ENCODE results near the gene IL31RA.

IL31RA gene

DNA sequence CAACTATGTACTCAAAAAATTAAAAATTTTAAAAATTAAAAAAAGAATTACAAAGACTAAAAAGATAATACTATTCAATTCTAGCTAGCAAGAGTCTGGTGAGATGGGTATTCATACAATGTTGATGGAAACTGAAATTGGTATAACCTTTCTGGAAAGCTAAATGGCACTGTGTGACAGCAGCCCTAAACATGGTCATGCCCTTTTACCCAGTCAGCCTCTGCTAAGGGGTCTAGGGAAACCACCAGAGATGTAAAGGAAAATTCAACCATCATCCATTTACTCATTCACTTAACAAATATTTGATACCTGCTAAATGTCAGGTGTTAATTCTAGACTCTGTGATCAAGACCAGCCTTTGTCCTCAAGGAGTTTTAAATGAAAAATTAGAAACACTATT lies 29.3 kb downstream of the IL31RA start:
- peaks cover 6% of the 10 kb centered on the region for H3K4me1 ChIP-seq (ENCODE audit: control insufficient read depth, insufficient read depth, low read length, poor library complexity, severe bottlenecking)
- H3K36me3 ChIP-seq (ENCODE audit: control insufficient read depth, insufficient read depth, low read length), result no peaks in the 10 kb centered on the region
- no peaks in the 10 kb centered on the region for H3K9me3 ChIP-seq (ENCODE audit: control insufficient read depth, low read length)
- no peak overlapping the region for H3K27ac ChIP-seq (ENCODE audit: low read depth, low read length, severe bottlenecking)
- no peak overlapping the region for H3K4me3 ChIP-seq (ENCODE audit: extremely low read depth, insufficient read depth, low read length, poor library complexity, severe bottlenecking)

DNA sequence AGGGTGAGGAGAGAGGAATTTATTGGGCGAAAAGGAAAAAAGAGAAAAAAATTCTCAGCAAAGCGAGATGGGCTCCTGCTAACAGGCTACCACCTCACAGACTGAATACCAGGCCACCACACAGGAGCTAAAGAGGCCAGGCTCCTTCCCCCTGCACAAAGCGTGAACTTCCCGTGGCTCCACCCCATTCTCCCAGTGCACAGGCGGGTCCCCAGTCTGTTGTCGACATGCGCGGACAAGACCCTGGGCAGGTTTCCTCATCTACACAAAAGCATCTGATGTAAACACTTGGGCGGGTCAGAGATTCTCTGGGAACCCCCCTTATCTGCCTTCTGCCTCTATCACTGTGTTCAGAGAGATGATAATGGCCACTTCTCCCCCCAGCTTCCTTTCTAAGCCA lies 34.2 kb downstream of the IL31RA start:
- H3K27ac ChIP-seq (ENCODE audit: low read depth, low read length, severe bottlenecking), result no peak overlapping the region
- H3K4me1 ChIP-seq (ENCODE audit: control insufficient read depth, insufficient read depth, low read length, poor library complexity, severe bottlenecking), result peaks cover 6% of the 10 kb centered on the region
- WGBS, 2 experiments (ENCODE audit: insufficient coverage in 2 of 2), result 89 to 92% methylated on average over 7 to 8 of the region's 9 CpGs
- no peak overlapping the region for H3K4me3 ChIP-seq (ENCODE audit: extremely low read depth, insufficient read depth, low read length, poor library complexity, severe bottlenecking)
- H3K9me3 ChIP-seq (ENCODE audit: control insufficient read depth, low read length), result no peaks in the 10 kb centered on the region
- H3K36me3 ChIP-seq (ENCODE audit: control insufficient read depth, insufficient read depth, low read length), result no peaks in the 10 kb centered on the region

- Histone ChIP-seq H3K9me3 (ENCODE audit: control insufficient read depth, low read length) (no peaks in the 10 kb centered on the region), H3K27ac (ENCODE audit: low read depth, low read length, severe bottlenecking) (no peak overlapping the region), H3K36me3 (ENCODE audit: control insufficient read depth, insufficient read depth, low read length) (no peaks in the 10 kb centered on the region), H3K4me3 (ENCODE audit: extremely low read depth, insufficient read depth, low read length, poor library complexity, severe bottlenecking) (no peak overlapping the region), H3K4me1 (ENCODE audit: control insufficient read depth, insufficient read depth, low read length, poor library complexity, severe bottlenecking) (peaks cover 6% of the 10 kb centered on the region)
- 90 to 97% methylated on average over 4 to 5 of the region's 5 CpGs for WGBS, 2 experiments (ENCODE audit: insufficient coverage in 2 of 2)
These were observed 37.0 kb downstream of the IL31RA start for GRCh38 chr5:55888205-55888604.

DNA sequence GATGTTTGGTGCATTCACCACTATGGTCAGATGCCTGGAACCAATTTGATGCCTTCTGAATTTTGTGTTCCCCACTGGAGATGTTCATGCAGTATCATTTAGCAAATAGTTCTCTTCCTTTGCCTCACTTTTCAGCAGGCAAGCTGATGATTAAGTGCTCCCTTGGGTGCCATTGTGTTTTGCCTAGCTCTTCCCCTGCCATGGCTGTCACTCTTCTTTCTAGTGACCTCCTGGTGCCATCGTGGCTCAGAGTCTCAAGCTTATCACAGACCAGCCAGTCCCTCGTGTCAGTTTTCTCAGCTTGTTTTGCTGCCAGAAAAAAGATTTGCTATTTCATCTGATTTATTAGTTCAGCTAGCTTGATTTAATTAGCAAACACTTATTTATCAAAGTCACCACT lies 41.3 kb downstream of the IL31RA start:
- WGBS, 2 experiments (ENCODE audit: insufficient coverage in 2 of 2), result 75 to 85% methylated on average over 2 of the region's 2 CpGs
- Histone ChIP-seq H3K36me3 (ENCODE audit: control insufficient read depth, insufficient read depth, low read length) (no peaks in the 10 kb centered on the region), H3K9me3 (ENCODE audit: control insufficient read depth, low read length) (no peaks in the 10 kb centered on the region), H3K4me1 (ENCODE audit: control insufficient read depth, insufficient read depth, low read length, poor library complexity, severe bottlenecking) (peaks cover 4% of the 10 kb centered on the region), H3K27ac (ENCODE audit: low read depth, low read length, severe bottlenecking) (no peak overlapping the region), H3K4me3 (ENCODE audit: extremely low read depth, insufficient read depth, low read length, poor library complexity, severe bottlenecking) (no peak overlapping the region)

- no peaks in the 10 kb centered on the region for H3K9me3 ChIP-seq (ENCODE audit: control insufficient read depth, low read length)
- no peak overlapping the region for H3K27ac ChIP-seq (ENCODE audit: low read depth, low read length, severe bottlenecking)
- WGBS, 2 experiments (ENCODE audit: insufficient coverage in 2 of 2), result 93 to 100% methylated on average over 1 to 2 of the region's 3 CpGs
- H3K36me3 ChIP-seq (ENCODE audit: control insufficient read depth, insufficient read depth, low read length), result no peaks in the 10 kb centered on the region
- no peak overlapping the region for H3K4me3 ChIP-seq (ENCODE audit: extremely low read depth, insufficient read depth, low read length, poor library complexity, severe bottlenecking)
- H3K4me1 ChIP-seq (ENCODE audit: control insufficient read depth, insufficient read depth, low read length, poor library complexity, severe bottlenecking), result peaks cover 10% of the 10 kb centered on the region
These were observed 43.0 kb downstream of the IL31RA start for GRCh38 chr5:55894135-55894534.

DNA sequence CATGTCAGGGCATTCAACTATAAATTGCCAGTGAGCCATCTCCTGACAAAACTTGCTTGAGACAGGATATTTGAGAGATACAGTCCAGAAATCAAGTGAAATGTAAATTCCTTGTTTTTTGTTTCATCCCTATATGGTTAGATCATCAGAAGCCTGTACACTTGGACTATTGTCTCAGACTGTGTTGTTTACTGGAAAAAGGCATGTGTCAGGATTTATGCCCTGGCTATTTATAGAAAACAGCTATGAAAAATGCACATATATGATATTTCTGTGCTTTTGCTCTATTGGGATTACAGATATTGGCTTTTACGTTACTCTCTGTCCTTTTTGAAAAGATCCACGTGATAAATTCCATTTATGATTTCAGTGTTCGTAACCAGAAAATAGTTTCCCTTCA lies 44.2 kb downstream of the IL31RA start:
- Histone ChIP-seq H3K36me3 (ENCODE audit: control insufficient read depth, insufficient read depth, low read length) (no peaks in the 10 kb centered on the region), H3K4me3 (ENCODE audit: extremely low read depth, insufficient read depth, low read length, poor library complexity, severe bottlenecking) (no peak overlapping the region), H3K4me1 (ENCODE audit: control insufficient read depth, insufficient read depth, low read length, poor library complexity, severe bottlenecking) (peaks cover 17% of the 10 kb centered on the region), H3K9me3 (ENCODE audit: control insufficient read depth, low read length) (no peaks in the 10 kb centered on the region), H3K27ac (ENCODE audit: low read depth, low read length, severe bottlenecking) (no peak overlapping the region)
- WGBS, 2 experiments (ENCODE audit: insufficient coverage in 2 of 2), result 100% methylated on average over 3 of the region's 3 CpGs

GRCh38 chr5:55896238-55896637 lies 45.1 kb downstream of the IL31RA start:
- Histone ChIP-seq H3K4me1 (ENCODE audit: control insufficient read depth, insufficient read depth, low read length, poor library complexity, severe bottlenecking) (peaks cover 17% of the 10 kb centered on the region), H3K9me3 (ENCODE audit: control insufficient read depth, low read length) (no peaks in the 10 kb centered on the region), H3K36me3 (ENCODE audit: control insufficient read depth, insufficient read depth, low read length) (no peaks in the 10 kb centered on the region), H3K4me3 (ENCODE audit: extremely low read depth, insufficient read depth, low read length, poor library complexity, severe bottlenecking) (no peak overlapping the region), H3K27ac (ENCODE audit: low read depth, low read length, severe bottlenecking) (no peak overlapping the region)
- 100% methylated on average over 2 of the region's 2 CpGs; no CpG with 5 or more reads in 1 of the 2 experiments for WGBS, 2 experiments (ENCODE audit: insufficient coverage in 2 of 2)

DNA sequence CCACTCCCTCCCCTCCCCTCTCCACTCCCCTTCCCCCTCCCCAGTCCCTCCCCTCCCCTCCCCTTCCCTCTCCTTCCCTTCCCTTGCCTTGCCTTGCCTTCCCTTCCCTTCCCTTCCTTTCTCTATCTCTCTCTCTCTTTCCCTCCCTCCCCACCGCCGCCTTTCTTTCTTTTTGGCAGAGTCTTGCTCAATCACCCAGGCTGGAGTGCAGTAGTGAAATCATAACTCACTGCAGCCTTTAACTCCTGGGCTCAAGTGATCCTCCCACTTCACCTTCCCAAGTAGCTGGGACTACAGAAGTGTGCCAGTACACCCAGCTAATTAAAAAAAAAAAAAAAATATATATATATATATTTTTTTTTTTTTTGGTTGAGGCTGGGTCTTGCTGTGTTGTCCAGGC lies 45.5 kb downstream of the IL31RA start:
- no peak overlapping the region for H3K27ac ChIP-seq (ENCODE audit: low read depth, low read length, severe bottlenecking)
- no peak overlapping the region for H3K4me3 ChIP-seq (ENCODE audit: extremely low read depth, insufficient read depth, low read length, poor library complexity, severe bottlenecking)
- H3K9me3 ChIP-seq (ENCODE audit: control insufficient read depth, low read length), result no peaks in the 10 kb centered on the region
- H3K4me1 ChIP-seq (ENCODE audit: control insufficient read depth, insufficient read depth, low read length, poor library complexity, severe bottlenecking), result peaks cover 17% of the 10 kb centered on the region
- WGBS, 2 experiments (ENCODE audit: insufficient coverage in 2 of 2), result 80 to 100% methylated on average over 2 of the region's 2 CpGs
- H3K36me3 ChIP-seq (ENCODE audit: control insufficient read depth, insufficient read depth, low read length), result no peaks in the 10 kb centered on the region

- Histone ChIP-seq H3K36me3 (ENCODE audit: control insufficient read depth, insufficient read depth, low read length) (no peaks in the 10 kb centered on the region), H3K27ac (ENCODE audit: low read depth, low read length, severe bottlenecking) (no peak overlapping the region), H3K4me1 (ENCODE audit: control insufficient read depth, insufficient read depth, low read length, poor library complexity, severe bottlenecking) (peaks cover 17% of the 10 kb centered on the region), H3K9me3 (ENCODE audit: control insufficient read depth, low read length) (no peaks in the 10 kb centered on the region), H3K4me3 (ENCODE audit: extremely low read depth, insufficient read depth, low read length, poor library complexity, severe bottlenecking) (no peak overlapping the region)
- WGBS, 2 experiments (ENCODE audit: insufficient coverage in 2 of 2), result 86 to 94% methylated on average over 5 to 6 of the region's 8 CpGs
These were observed 46.2 kb downstream of the IL31RA start for GRCh38 chr5:55897206-55897894.

GRCh38 chr5:55897905-55898304 lies 46.7 kb downstream of the IL31RA start:
- Histone ChIP-seq H3K27ac (ENCODE audit: low read depth, low read length, severe bottlenecking) (no peak overlapping the region), H3K9me3 (ENCODE audit: control insufficient read depth, low read length) (no peaks in the 10 kb centered on the region), H3K4me3 (ENCODE audit: extremely low read depth, insufficient read depth, low read length, poor library complexity, severe bottlenecking) (no peak overlapping the region), H3K36me3 (ENCODE audit: control insufficient read depth, insufficient read depth, low read length) (no peaks in the 10 kb centered on the region), H3K4me1 (ENCODE audit: control insufficient read depth, insufficient read depth, low read length, poor library complexity, severe bottlenecking) (peaks cover 17% of the 10 kb centered on the region)
- 94 to 96% methylated on average over 10 to 11 of the region's 14 CpGs for WGBS, 2 experiments (ENCODE audit: insufficient coverage in 2 of 2)

- H3K9me3 ChIP-seq (ENCODE audit: control insufficient read depth, low read length), result no peaks in the 10 kb centered on the region
- no peak overlapping the region for H3K4me3 ChIP-seq (ENCODE audit: extremely low read depth, insufficient read depth, low read length, poor library complexity, severe bottlenecking)
- no peaks in the 10 kb centered on the region for H3K36me3 ChIP-seq (ENCODE audit: control insufficient read depth, insufficient read depth, low read length)
- H3K27ac ChIP-seq (ENCODE audit: low read depth, low read length, severe bottlenecking), result no peak overlapping the region
- WGBS, 2 experiments (ENCODE audit: insufficient coverage in 2 of 2), result 92 to 100% methylated on average over 4 of the region's 6 CpGs
- peaks cover 17% of the 10 kb centered on the region for H3K4me1 ChIP-seq (ENCODE audit: control insufficient read depth, insufficient read depth, low read length, poor library complexity, severe bottlenecking)
These were observed 48.2 kb downstream of the IL31RA start for GRCh38 chr5:55899344-55899743.
